B cell (primary cell): ENCODE results near the gene PCDHGA5. TPM values are rescaled to one million over a fixed set of nuclear protein-coding genes. Genes with fewer than 3 reads are reported as not detected.
"Not testable (repeated sequence)": the region's sequence is repeated elsewhere in the genome, so short reads cannot be mapped to it uniquely, and the experiment has no call there.

ENCODE experiments used
- ATAC-seq: fragments of 200-7000 bp; cut with Tn5 transposase; one replicate; pipeline ENCODE4 v1.10.0; 2021; ENCODE audit warnings: low read depth, mild to moderate bottlenecking, moderate number of reproducible peaks, moderate library complexity
- CTCF ChIA-PET: fragments of 350-600 bp; sonication (Branson Sonifier 250); formaldehyde crosslinking; loops from one replicate; lab custom pipeline; 2021; ENCODE audit warnings: antibody characterized with exemption, inconsistent platforms; lab: Charles Lee
- POLR2A ChIA-PET: fragments of 350-600 bp; sonication (Branson Sonifier 250); formaldehyde crosslinking; loops from one replicate; lab custom pipeline; 2021; ENCODE audit warnings: antibody characterized with exemption; lab: Charles Lee
- DNase-seq: peaks from one replicate; pipeline ENCODE4 v3.0.0; 2013
- H2AFZ ChIP-seq: 2 replicates; pipeline ENCODE4 v1.6.1; 2012; ENCODE audit warnings: mild to moderate bottlenecking, low read depth, low read length; ENCODE audit not compliant: insufficient read depth, poor library complexity, severe bottlenecking
- H3K27ac ChIP-seq, 2 donors: 1 replicate in 1 of 2; 2 replicates in 1 of 2; pipeline ENCODE4 v1.5.1; 2012 to 2013; ENCODE audit warnings: low read length in 2 of 2, mild to moderate bottlenecking in 2 of 2, moderate library complexity in 1 of 2
- H3K27me3 ChIP-seq, 4 experiments: fragments of 200-600 bp in 1 of 4; sonication (generic) in 1 of 4; replicated peaks in 1 of 4; 1 replicate in 2 of 4; 2 replicates in 2 of 4; pipeline versions ENCODE4 v1.6.1 to v1.7.0; 2013 to 2016; ENCODE audit warnings: low read length in 3 of 4, mild to moderate bottlenecking in 2 of 4, mixed read lengths in 1 of 4, moderate library complexity in 1 of 4; ENCODE audit not compliant: insufficient read depth in 4 of 4, control insufficient read depth in 3 of 4; ENCODE audit errors: control extremely low read depth in 1 of 4
- H3K36me3 ChIP-seq, 2 experiments: replicated peaks in 1 of 2; 1 replicate in 1 of 2; 2 replicates in 1 of 2; pipeline versions ENCODE4 v1.6.1 to v1.7.1; 2013; ENCODE audit warnings: low read length in 1 of 2; ENCODE audit not compliant: insufficient read depth in 2 of 2, control insufficient read depth in 1 of 2; ENCODE audit errors: control extremely low read depth in 1 of 2, extremely low read depth in 1 of 2
- H3K4me1 ChIP-seq, 2 donors: fragments of 200-600 bp in 1 of 2; sonication (generic) in 1 of 2; 1 replicate in 1 of 2; 2 replicates in 1 of 2; pipeline versions ENCODE4 v1.5.1 to v1.6.1; 2013 to 2017; ENCODE audit warnings: low read length in 2 of 2; ENCODE audit not compliant: control insufficient read depth in 2 of 2, insufficient read depth in 2 of 2
- H3K4me2 ChIP-seq: replicated peaks from 2 replicates; pipeline ENCODE3; 2012; ENCODE audit warnings: mild to moderate bottlenecking, low read depth, low read length; ENCODE audit not compliant: poor library complexity, severe bottlenecking
- H3K4me3 ChIP-seq, 5 experiments: fragments of 200-600 bp in 1 of 5; sonication (generic) in 1 of 5; 1 replicate in 3 of 5; 2 replicates in 2 of 5; pipeline versions ENCODE4 v1.5.1 to v1.7.0; 2011 to 2016; ENCODE audit warnings: low read length in 4 of 5, mild to moderate bottlenecking in 4 of 5, low read depth in 2 of 5, control low read depth in 1 of 5, moderate library complexity in 1 of 5; ENCODE audit not compliant: insufficient read depth in 1 of 5; ENCODE audit errors: control extremely low read depth in 1 of 5, extremely low read depth in 1 of 5
- H3K79me2 ChIP-seq: fragments of 200-600 bp; sonication (generic); one replicate; pipeline ENCODE4 v1.6.0; 2016; ENCODE audit warnings: low read length; ENCODE audit not compliant: control insufficient read depth, insufficient read depth
- H3K9ac ChIP-seq: fragments of 200-600 bp; sonication (generic); 2 replicates; pipeline ENCODE4 v1.6.1; 2017; ENCODE audit warnings: mild to moderate bottlenecking, low read length, moderate library complexity
- H3K9me3 ChIP-seq, 3 donors: one replicate each; pipeline versions ENCODE4 v1.6.1 to v1.7.1; 2013; ENCODE audit warnings: low read length in 2 of 3; ENCODE audit not compliant: control insufficient read depth in 2 of 3, insufficient read depth in 1 of 3; ENCODE audit errors: control extremely low read depth in 1 of 3
- H4K20me1 ChIP-seq: 2 replicates; pipeline ENCODE4 v1.6.0; 2012; ENCODE audit warnings: mild to moderate bottlenecking, low read length; ENCODE audit not compliant: insufficient read depth, control insufficient read depth, poor library complexity, severe bottlenecking
- H3K27ac Mint-ChIP-seq: one replicate; pipeline ENCODE4 v1.8.0; 2021; ENCODE audit warnings: mixed read lengths
- H3K27me3 Mint-ChIP-seq: one replicate; pipeline ENCODE4 v1.8.0; 2021; ENCODE audit warnings: mixed read lengths
- H3K4me1 Mint-ChIP-seq: one replicate; pipeline ENCODE4 v1.8.0; 2021; ENCODE audit warnings: mixed read lengths
- H3K4me3 Mint-ChIP-seq: one replicate; pipeline ENCODE4 v1.8.0; 2021; ENCODE audit warnings: mixed read lengths
- H3K9me3 Mint-ChIP-seq: one replicate; pipeline ENCODE4 v1.8.0; 2022; ENCODE audit warnings: mixed read lengths; ENCODE audit not compliant: insufficient read depth
- EZH2 ChIP-seq: IDR thresholded peaks from 2 replicates; pipeline ENCODE4 v1.6.1; 2012; ENCODE audit warnings: borderline replicate concordance, low read depth, mild to moderate bottlenecking, moderate library complexity, low read length; ENCODE audit not compliant: insufficient read depth, poor library complexity, severe bottlenecking
- WGBS: methylation state at CpG from one replicate; pipeline ENCODE4 v1.1.5; 2013; ENCODE audit warnings: missing lambda C conversion rate; ENCODE audit not compliant: insufficient coverage; 5-methylcytosine and 5-hydroxymethylcytosine counted together
- intact Hi-C: fragments of 100-400 bp; cut with micrococcal nuclease; formaldehyde crosslinking; loops from one replicate; pipeline ENCODE4 v1.10.0; 2022
- polyA minus RNA-seq: library from RNA; depleted of rRNA, polyadenylated mRNA; stranded (reverse); fragments of >200 nt; gene quantifications from 2 replicates; pipeline ENCODE4 v1.2.3, GENCODE V29; 2012
- polyA plus RNA-seq: library from polyadenylated mRNA; depleted of rRNA; stranded (reverse); fragments of >200 nt; gene quantifications from 2 replicates; pipeline ENCODE4 v1.2.3, GENCODE V29; 2012
- total RNA-seq, 2 donors: library from RNA; stranded (reverse); fragments of 120-200 nt in 1 of 2; gene quantifications; 1 replicate in 1 of 2; 2 replicates in 1 of 2; pipeline versions ENCODE4 v1.2.3 to v1.2.4, GENCODE V29; 2013 to 2022
- TF ChIP-seq, protein P1 (sequence below): fragments of 200-600 bp; IDR thresholded peaks from one replicate; pipeline ENCODE4 v1.8.0; 2022; ENCODE audit warnings: antibody characterized with exemption, mild to moderate bottlenecking

The PCDHGA5 gene
- total RNA-seq (1.7 and 1.8 TPM in 2 replicates), polyA plus RNA-seq (0.07 and 0.21 TPM in 2 replicates), polyA minus RNA-seq (0.71 and 1.5 TPM in 2 replicates)
- total RNA-seq (2013), result 0.44 TPM

DNA sequence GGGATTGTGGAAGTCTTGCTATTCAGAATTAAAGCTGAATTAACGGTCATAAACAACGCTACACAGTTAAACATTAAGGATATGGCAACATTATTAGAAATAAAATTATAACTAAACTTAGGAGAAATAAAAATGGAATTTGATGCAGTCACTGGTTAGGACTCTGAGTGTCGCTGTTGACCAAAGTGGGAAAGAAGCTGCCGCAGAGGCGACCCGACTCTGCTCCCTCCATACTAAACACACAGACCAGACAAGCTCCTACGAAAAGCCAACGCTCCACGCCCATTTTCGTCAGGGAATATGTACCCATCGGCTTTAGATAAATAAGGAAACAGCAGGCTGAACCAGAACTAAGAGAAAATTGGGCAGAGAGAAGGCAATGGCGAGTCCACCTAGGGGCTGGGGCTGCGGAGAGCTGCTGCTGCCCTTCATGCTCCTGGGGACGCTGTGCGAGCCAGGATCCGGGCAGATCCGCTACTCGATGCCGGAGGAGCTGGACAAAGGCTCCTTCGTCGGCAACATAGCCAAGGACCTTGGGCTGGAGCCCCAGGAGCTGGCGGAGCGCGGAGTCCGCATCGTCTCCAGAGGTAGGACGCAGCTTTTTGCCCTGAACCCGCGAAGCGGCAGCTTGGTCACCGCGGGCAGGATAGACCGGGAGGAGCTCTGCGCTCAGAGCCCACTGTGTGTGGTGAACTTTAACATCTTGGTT, at the start of gene PCDHGA5:
PCDHGA5 (plus strand) TSS at position 211 of the 709 bp plus-strand sequence; CDS start at position 380, 169 bp downstream.
- H3K27ac ChIP-seq, result no peak within 1 kb of the TSS
- H3K4me2 ChIP-seq, result no peak within 1 kb of the TSS
- POLR2A ChIA-PET, result no interaction called here
- peaks cover 6% of the 10 kb centered on the region for H3K9me3 Mint-ChIP-seq
- no peak for ATAC-seq
- no peak within 1 kb of the TSS for H3K4me3 Mint-ChIP-seq
- H3K27ac Mint-ChIP-seq, result no peak within 1 kb of the TSS
- peaks cover 10 to 57% (median 54%) of the 10 kb centered on the region in 3 donors for H3K9me3 ChIP-seq
- H2AFZ ChIP-seq, result no peak within 1 kb of the TSS
- no peak for DNase-seq
- no peaks in the 10 kb centered on the region for H4K20me1 ChIP-seq
- H3K4me1 ChIP-seq, result peaks cover 0 to 4% of the 10 kb centered on the region in 2 donors
- H3K9ac ChIP-seq, result no peak within 1 kb of the TSS
- CTCF ChIA-PET, result interaction anchor here (0.6 to 1.2 kb wide), 2 partner anchors 17 to 200 kb away, joined by 3 read pairs; no protein-coding TSS in a partner anchor
- peaks cover 0 to 64% (median 42%) of the 10 kb centered on the region in 4 experiments for H3K27me3 ChIP-seq
- H3K27me3 Mint-ChIP-seq, result peaks cover 63% of the 10 kb centered on the region
- no peak within 1 kb of the TSS for H3K4me3 ChIP-seq
- H3K4me1 Mint-ChIP-seq, result peaks cover 9% of the 10 kb centered on the region
- intact Hi-C loops, result no loop called here
- TF ChIP-seq, protein P1, sequence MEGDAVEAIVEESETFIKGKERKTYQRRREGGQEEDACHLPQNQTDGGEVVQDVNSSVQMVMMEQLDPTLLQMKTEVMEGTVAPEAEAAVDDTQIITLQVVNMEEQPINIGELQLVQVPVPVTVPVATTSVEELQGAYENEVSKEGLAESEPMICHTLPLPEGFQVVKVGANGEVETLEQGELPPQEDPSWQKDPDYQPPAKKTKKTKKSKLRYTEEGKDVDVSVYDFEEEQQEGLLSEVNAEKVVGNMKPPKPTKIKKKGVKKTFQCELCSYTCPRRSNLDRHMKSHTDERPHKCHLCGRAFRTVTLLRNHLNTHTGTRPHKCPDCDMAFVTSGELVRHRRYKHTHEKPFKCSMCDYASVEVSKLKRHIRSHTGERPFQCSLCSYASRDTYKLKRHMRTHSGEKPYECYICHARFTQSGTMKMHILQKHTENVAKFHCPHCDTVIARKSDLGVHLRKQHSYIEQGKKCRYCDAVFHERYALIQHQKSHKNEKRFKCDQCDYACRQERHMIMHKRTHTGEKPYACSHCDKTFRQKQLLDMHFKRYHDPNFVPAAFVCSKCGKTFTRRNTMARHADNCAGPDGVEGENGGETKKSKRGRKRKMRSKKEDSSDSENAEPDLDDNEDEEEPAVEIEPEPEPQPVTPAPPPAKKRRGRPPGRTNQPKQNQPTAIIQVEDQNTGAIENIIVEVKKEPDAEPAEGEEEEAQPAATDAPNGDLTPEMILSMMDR, result no peak
- TF ChIP-seq EZH2, result no peak
- 33% methylated on average over 32 of the region's 34 CpGs for WGBS
- no peaks in the 10 kb centered on the region for H3K36me3 ChIP-seq
- H3K79me2 ChIP-seq, result no peaks in the 10 kb centered on the region

DNA sequence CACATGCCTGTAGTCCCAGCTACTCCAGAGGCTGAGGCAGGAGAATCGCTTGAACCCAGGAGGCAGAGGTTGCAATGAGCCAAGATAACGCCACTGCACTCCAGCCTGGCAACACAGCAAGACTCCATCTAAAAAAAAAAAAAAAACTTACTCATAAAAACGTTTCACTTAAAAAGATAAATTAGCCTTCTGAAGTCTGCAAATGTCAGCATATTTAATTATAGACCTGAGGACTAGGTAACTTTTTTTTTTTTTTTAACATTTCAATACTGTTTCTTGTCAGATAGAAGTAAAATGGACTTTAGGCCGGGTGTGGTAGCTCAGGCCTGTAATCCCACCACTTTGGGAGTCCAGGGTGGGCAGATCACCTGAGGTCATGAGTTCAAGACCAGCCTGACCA, 47.0 kb upstream of the PCDHGA5 start:
- CTCF ChIA-PET, result interaction anchor here (1.6 to 2.0 kb wide), 2 partner anchors 10 to 247 kb away, joined by 3 to 5 read pairs; no protein-coding TSS in a partner anchor
- Histone ChIP-seq H3K36me3 (peaks cover 12 to 19% of the 10 kb centered on the region in 2 experiments), H3K9me3 (peaks cover 31 to 84% (median 61%) of the 10 kb centered on the region in 3 donors), H3K4me1 (peaks cover 17 to 20% of the 10 kb centered on the region in 2 donors), H3K79me2 (peaks cover 49% of the 10 kb centered on the region)
- H3K4me3 ChIP-seq, H4K20me1 ChIP-seq, DNase-seq, intact Hi-C loops, H3K27ac Mint-ChIP-seq, POLR2A ChIA-PET, H3K27me3 Mint-ChIP-seq, H3K27ac ChIP-seq, H3K27me3 ChIP-seq, H2AFZ ChIP-seq, H3K4me2 ChIP-seq, H3K9ac ChIP-seq, ATAC-seq, H3K4me3 Mint-ChIP-seq: not testable (repeated sequence)
- WGBS, result 100% methylated on average over 1 of the region's 4 CpGs
- Mint-ChIP-seq H3K9me3 (peaks cover 29% of the 10 kb centered on the region), H3K4me1 (peaks cover 35% of the 10 kb centered on the region)
